ENCODE results near the gene LY6G6C.

DNA sequence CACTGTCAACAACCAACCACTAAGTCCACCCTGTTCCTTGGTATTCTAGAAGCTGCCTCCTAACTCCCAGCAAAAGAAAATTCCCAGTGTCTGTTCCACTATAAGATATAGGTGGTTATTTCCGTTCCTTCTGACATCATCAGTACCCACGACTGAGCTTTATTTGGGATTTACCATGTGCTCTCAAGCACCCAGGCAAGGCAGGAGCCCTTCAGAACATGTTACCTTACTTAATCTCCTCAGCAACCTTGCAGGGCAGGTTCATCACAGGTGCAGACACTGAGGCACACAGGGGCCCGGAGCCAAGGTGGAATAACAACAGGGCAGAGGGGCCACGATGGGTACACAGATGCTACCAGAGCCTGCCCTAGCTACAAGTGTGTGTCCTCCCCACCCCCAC lies 29.2 kb downstream of the LY6G6C start:
- TF ChIP-seq, protein P1, sequence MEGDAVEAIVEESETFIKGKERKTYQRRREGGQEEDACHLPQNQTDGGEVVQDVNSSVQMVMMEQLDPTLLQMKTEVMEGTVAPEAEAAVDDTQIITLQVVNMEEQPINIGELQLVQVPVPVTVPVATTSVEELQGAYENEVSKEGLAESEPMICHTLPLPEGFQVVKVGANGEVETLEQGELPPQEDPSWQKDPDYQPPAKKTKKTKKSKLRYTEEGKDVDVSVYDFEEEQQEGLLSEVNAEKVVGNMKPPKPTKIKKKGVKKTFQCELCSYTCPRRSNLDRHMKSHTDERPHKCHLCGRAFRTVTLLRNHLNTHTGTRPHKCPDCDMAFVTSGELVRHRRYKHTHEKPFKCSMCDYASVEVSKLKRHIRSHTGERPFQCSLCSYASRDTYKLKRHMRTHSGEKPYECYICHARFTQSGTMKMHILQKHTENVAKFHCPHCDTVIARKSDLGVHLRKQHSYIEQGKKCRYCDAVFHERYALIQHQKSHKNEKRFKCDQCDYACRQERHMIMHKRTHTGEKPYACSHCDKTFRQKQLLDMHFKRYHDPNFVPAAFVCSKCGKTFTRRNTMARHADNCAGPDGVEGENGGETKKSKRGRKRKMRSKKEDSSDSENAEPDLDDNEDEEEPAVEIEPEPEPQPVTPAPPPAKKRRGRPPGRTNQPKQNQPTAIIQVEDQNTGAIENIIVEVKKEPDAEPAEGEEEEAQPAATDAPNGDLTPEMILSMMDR (IDR thresholded peaks at IDR 0.05) = no peak
- TF ChIP-seq POLR2A (IDR thresholded peaks at IDR 0.05) = no peak
